ENCODE measurements around the gene AJUBA.
"Not testable (repeated sequence)": the region's sequence is repeated elsewhere in the genome, so short reads cannot be mapped to it uniquely, and the experiment has no call there.

Gene AJUBA

GRCh38 chr14:23015618-23016017 lies 33.3 kb upstream of the AJUBA start:
- no peak overlapping the region for H3K4me3 ChIP-seq
- DNase-seq (ENCODE audit: low spot score in 2 of 2): no peak
- peaks cover 2% of the 10 kb centered on the region for H3K36me3 ChIP-seq (replicated peaks)
- H3K4me1 ChIP-seq: no peaks in the 10 kb centered on the region; the same call in 1 of the 2 replicates
- no peaks in the 10 kb centered on the region for H3K27me3 ChIP-seq (ENCODE audit: low read depth)
- H3K9me3 ChIP-seq: no peaks in the 10 kb centered on the region
- in situ Hi-C loops (cut with MboI; ENCODE audit: low sequenced_read_pairs): no loop called here

GRCh38 chr14:23013749-23014054 lies 31.4 kb upstream of the AJUBA start:
- in situ Hi-C loops (cut with MboI; ENCODE audit: low sequenced_read_pairs); H3K9me3 ChIP-seq; DNase-seq (ENCODE audit: low spot score in 2 of 2); H3K4me3 ChIP-seq; H3K27me3 ChIP-seq (ENCODE audit: low read depth); H3K36me3 ChIP-seq (replicated peaks): not testable (repeated sequence)
- peaks cover 12% of the 10 kb centered on the region for H3K4me1 ChIP-seq

- H3K9me3 ChIP-seq: no peaks in the 10 kb centered on the region
- no peaks in the 10 kb centered on the region for H3K27me3 ChIP-seq (ENCODE audit: low read depth)
- H3K4me3 ChIP-seq: no peak overlapping the region
- in situ Hi-C loops (cut with MboI; ENCODE audit: low sequenced_read_pairs): no loop called here
- peaks cover 16% of the 10 kb centered on the region for H3K4me1 ChIP-seq
- H3K36me3 ChIP-seq (replicated peaks): no peaks in the 10 kb centered on the region
- no peak for DNase-seq (ENCODE audit: low spot score in 2 of 2)
Observed at GRCh38 chr14:23013054-23013748, 30.9 kb upstream of the AJUBA start.

- Histone ChIP-seq H3K4me1 (peaks cover 29% of the 10 kb centered on the region), H3K36me3 (replicated peaks) (no peaks in the 10 kb centered on the region), H3K9me3 (no peaks in the 10 kb centered on the region), H3K27me3 (ENCODE audit: low read depth) (no peaks in the 10 kb centered on the region), H3K4me3 (peak within 1 kb of the TSS; percentile 33)
- in situ Hi-C loops (cut with MboI; ENCODE audit: low sequenced_read_pairs): no loop called here
- DNase-seq (ENCODE audit: low spot score in 2 of 2): peak; percentile 68 to 91
Observed at GRCh38 chr14:23009939-23010726, 27.8 kb upstream of the AJUBA start, which contains the start of gene C14orf93. TSS of gene C14orf93 (minus strand) at chr14:23010143. CDS start at chr14:22999023, 11,120 bp downstream.

- no peaks in the 10 kb centered on the region for H3K36me3 ChIP-seq (replicated peaks)
- no peak for DNase-seq (ENCODE audit: low spot score in 2 of 2)
- in situ Hi-C loops (cut with MboI; ENCODE audit: low sequenced_read_pairs): no loop called here
Observed at GRCh38 chr14:23009483-23009938, 27.2 kb upstream of the AJUBA start.

GRCh38 chr14:23008831-23009230 lies 26.5 kb upstream of the AJUBA start:
- in situ Hi-C loops (cut with MboI; ENCODE audit: low sequenced_read_pairs): no loop called here
- Histone ChIP-seq H3K36me3 (replicated peaks) (no peaks in the 10 kb centered on the region), H3K4me3 (no peak overlapping the region; the same call in 1 of the 2 replicates), H3K27me3 (ENCODE audit: low read depth) (no peaks in the 10 kb centered on the region), H3K4me1 (peaks cover 29% of the 10 kb centered on the region), H3K9me3 (no peaks in the 10 kb centered on the region)
- no peak for DNase-seq (ENCODE audit: low spot score in 2 of 2)

More at GRCh38 chr14:23009483-23009938, 27.2 kb upstream of the AJUBA start:
- H3K9me3 ChIP-seq: no peaks in the 10 kb centered on the region
- peaks cover 29% of the 10 kb centered on the region for H3K4me1 ChIP-seq
- peak overlapping the region; percentile 33 for H3K4me3 ChIP-seq
- H3K27me3 ChIP-seq (ENCODE audit: low read depth): no peaks in the 10 kb centered on the region

- H3K4me1 ChIP-seq: peaks cover 29% of the 10 kb centered on the region
- H3K36me3 ChIP-seq (replicated peaks): no peaks in the 10 kb centered on the region
- no peaks in the 10 kb centered on the region for H3K9me3 ChIP-seq
- no peaks in the 10 kb centered on the region for H3K27me3 ChIP-seq (ENCODE audit: low read depth)
- peak overlapping the region; percentile 52 for H3K4me3 ChIP-seq
- peak; percentile 97 for DNase-seq (ENCODE audit: low spot score in 2 of 2)
- in situ Hi-C loops (cut with MboI; ENCODE audit: low sequenced_read_pairs): no loop called here
Observed at GRCh38 chr14:23006544-23007419, 24.4 kb upstream of the AJUBA start.

GRCh38 chr14:23006188-23006534 lies 23.8 kb upstream of the AJUBA start:
- H3K9me3 ChIP-seq: no peaks in the 10 kb centered on the region
- H3K4me3 ChIP-seq: peak overlapping the region; percentile 52
- no peak for DNase-seq (ENCODE audit: low spot score in 2 of 2)
- H3K36me3 ChIP-seq (replicated peaks): no peaks in the 10 kb centered on the region
- in situ Hi-C loops (cut with MboI; ENCODE audit: low sequenced_read_pairs): no loop called here
- H3K4me1 ChIP-seq: peaks cover 29% of the 10 kb centered on the region
- H3K27me3 ChIP-seq (ENCODE audit: low read depth): no peaks in the 10 kb centered on the region

GRCh38 chr14:23005451-23006187 lies 23.3 kb upstream of the AJUBA start:
- DNase-seq (ENCODE audit: low spot score in 2 of 2): no peak
- Histone ChIP-seq H3K27me3 (ENCODE audit: low read depth) (no peaks in the 10 kb centered on the region), H3K36me3 (replicated peaks) (no peaks in the 10 kb centered on the region), H3K9me3 (no peaks in the 10 kb centered on the region), H3K4me1 (peaks cover 29% of the 10 kb centered on the region), H3K4me3 (no peak overlapping the region; the same call in 1 of the 2 replicates)
- in situ Hi-C loops (cut with MboI; ENCODE audit: low sequenced_read_pairs): no loop called here

- in situ Hi-C loops (cut with MboI; ENCODE audit: low sequenced_read_pairs); DNase-seq (ENCODE audit: low spot score in 2 of 2); H3K36me3 ChIP-seq (replicated peaks); H3K4me3 ChIP-seq; H3K27me3 ChIP-seq (ENCODE audit: low read depth); H3K9me3 ChIP-seq: not testable (repeated sequence)
- H3K4me1 ChIP-seq: peaks cover 22% of the 10 kb centered on the region
Observed at GRCh38 chr14:23004274-23004673, 21.9 kb upstream of the AJUBA start.

GRCh38 chr14:23002592-23002991 lies 20.2 kb upstream of the AJUBA start:
- DNase-seq (ENCODE audit: low spot score in 2 of 2): no peak
- Histone ChIP-seq H3K27me3 (ENCODE audit: low read depth) (no peaks in the 10 kb centered on the region), H3K4me3 (no peak overlapping the region), H3K9me3 (no peaks in the 10 kb centered on the region), H3K36me3 (replicated peaks) (no peaks in the 10 kb centered on the region), H3K4me1 (peaks cover 10% of the 10 kb centered on the region)
- in situ Hi-C loops (cut with MboI; ENCODE audit: low sequenced_read_pairs): no loop called here

- H3K4me1 ChIP-seq: no peaks in the 10 kb centered on the region; the same call in 1 of the 2 replicates
- DNase-seq (ENCODE audit: low spot score in 2 of 2): no peak
- H3K36me3 ChIP-seq (replicated peaks): no peaks in the 10 kb centered on the region
- no peak overlapping the region for H3K4me3 ChIP-seq
- in situ Hi-C loops (cut with MboI; ENCODE audit: low sequenced_read_pairs): no loop called here
- no peaks in the 10 kb centered on the region for H3K27me3 ChIP-seq (ENCODE audit: low read depth)
- H3K9me3 ChIP-seq: no peaks in the 10 kb centered on the region
Observed at GRCh38 chr14:23000860-23001259, 18.5 kb upstream of the AJUBA start.

- in situ Hi-C loops (cut with MboI; ENCODE audit: low sequenced_read_pairs): no loop called here
- DNase-seq (ENCODE audit: low spot score in 2 of 2): no peak
- H3K27me3 ChIP-seq (ENCODE audit: low read depth): no peaks in the 10 kb centered on the region
- peaks cover 16% of the 10 kb centered on the region for H3K4me1 ChIP-seq
- no peak overlapping the region for H3K4me3 ChIP-seq
- H3K36me3 ChIP-seq (replicated peaks): no peaks in the 10 kb centered on the region
- H3K9me3 ChIP-seq: no peaks in the 10 kb centered on the region
Observed at GRCh38 chr14:22998329-22999012, 16.1 kb upstream of the AJUBA start.
